H1 (cell line): ENCODE measurements around the gene CCL26. TPM values are rescaled to one million over a fixed set of nuclear protein-coding genes. Genes with fewer than 3 reads are reported as not detected.

Experiments used
- POU5F1 ChIP-seq: IDR thresholded peaks from 2 replicates; pipeline ENCODE4 v1.6.1; 2011; ENCODE audit warnings: low read depth, mild to moderate bottlenecking, low read length, moderate library complexity
- polyA plus RNA-seq, 7 experiments: library from polyadenylated mRNA; depleted of rRNA in 3 of 7; stranded (reverse) in 5 of 7; unstranded in 2 of 7; fragments of >200 nt in 5 of 7; fragments of 200-250 nt in 2 of 7; gene quantifications; 1 replicate in 5 of 7; 2 replicates in 1 of 7; 4 replicates in 1 of 7; pipeline versions ENCODE4 v1.2.1 to v1.2.3, GENCODE V29; 2011 to 2013; ENCODE audit warnings: missing spikeins in 2 of 7, mixed read lengths in 2 of 7
- total RNA-seq: library from RNA; stranded (reverse); fragmentation: NEBNext Ultra II Directional; extraction: Animal tissue kit (Norgen Biotek cat#: 25700); gene quantifications from 2 replicates; pipeline ENCODE4 v1.2.1, GENCODE V29; 2021

The CCL26 gene
- total and polyA plus RNA-seq, 2 of the 8 experiments (the other 6 are each of a cell fraction or from before 2014, with no cell fraction given), result 8.7 to 14.9 TPM

DNA sequence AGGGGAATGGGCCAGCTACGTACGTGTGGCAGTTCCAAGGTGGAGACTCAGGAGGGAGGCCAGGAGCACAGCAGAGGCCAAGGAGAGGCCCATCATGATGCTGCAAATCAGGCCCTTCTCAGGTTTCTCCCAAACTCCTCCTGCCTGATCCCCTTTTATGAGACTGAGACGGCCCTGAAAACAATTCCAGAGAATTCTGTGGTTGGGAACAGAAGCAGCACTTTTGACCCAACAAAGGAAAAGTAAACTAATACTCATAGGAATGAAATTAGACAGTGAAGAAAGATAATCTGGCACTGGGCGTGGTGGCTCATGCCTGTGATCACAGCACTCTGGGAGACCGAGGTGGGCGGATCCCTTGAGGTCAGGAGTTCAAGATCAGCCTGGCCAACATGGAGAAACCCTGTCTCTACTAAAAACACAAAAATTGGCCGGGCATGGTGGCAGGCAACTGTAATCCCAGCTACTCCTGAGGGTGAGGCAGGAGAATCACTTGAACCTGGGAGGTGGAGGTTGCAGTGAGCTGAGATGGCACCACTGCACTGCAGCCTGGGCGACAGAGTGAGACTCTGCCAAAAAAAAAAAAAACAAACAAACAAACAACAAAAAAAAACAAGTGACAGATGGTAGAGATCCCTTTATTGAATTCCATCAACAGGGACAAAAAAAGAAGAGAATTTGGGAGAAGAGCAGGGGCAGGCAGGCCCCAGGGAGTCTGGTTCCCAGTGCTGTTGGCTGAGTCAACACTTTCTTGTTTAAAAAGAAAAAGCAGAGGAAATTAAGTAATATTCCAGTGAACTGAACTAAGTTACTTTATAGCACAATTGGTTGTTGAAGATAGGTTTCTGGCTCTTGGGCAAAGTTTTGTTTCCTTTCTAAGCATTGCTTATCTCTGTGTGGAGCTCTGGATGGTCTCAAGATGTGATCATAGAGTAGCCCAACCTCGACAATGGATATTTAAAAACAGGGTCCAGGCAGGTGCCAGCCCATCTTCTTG lies at the start of gene CCL26 (continued):
- no peak for TF ChIP-seq POU5F1
